B cell (primary cell): ENCODE data around the gene TEX261. TPM values are rescaled to one million over a fixed set of nuclear protein-coding genes. Genes with fewer than 3 reads are reported as not detected.
"Not testable (repeated sequence)": the region's sequence is repeated elsewhere in the genome, so short reads cannot be mapped to it uniquely, and the experiment has no call there.

Source experiments
- ATAC-seq: fragments of 200-7000 bp; cut with Tn5 transposase; one replicate; pipeline ENCODE4 v1.10.0; 2021; ENCODE audit warnings: low read depth, mild to moderate bottlenecking, moderate number of reproducible peaks, moderate library complexity
- CTCF ChIA-PET: fragments of 350-600 bp; sonication (Branson Sonifier 250); formaldehyde crosslinking; loops from one replicate; lab custom pipeline; 2021; ENCODE audit warnings: antibody characterized with exemption, inconsistent platforms; lab: Charles Lee
- POLR2A ChIA-PET: fragments of 350-600 bp; sonication (Branson Sonifier 250); formaldehyde crosslinking; loops from one replicate; lab custom pipeline; 2021; ENCODE audit warnings: antibody characterized with exemption; lab: Charles Lee
- DNase-seq: peaks from one replicate; pipeline ENCODE4 v3.0.0; 2013
- H2AFZ ChIP-seq: 2 replicates; pipeline ENCODE4 v1.6.1; 2012; ENCODE audit warnings: mild to moderate bottlenecking, low read depth, low read length; ENCODE audit not compliant: insufficient read depth, poor library complexity, severe bottlenecking
- H3K27ac ChIP-seq, 2 donors: 1 replicate in 1 of 2; 2 replicates in 1 of 2; pipeline ENCODE4 v1.5.1; 2012 to 2013; ENCODE audit warnings: low read length in 2 of 2, mild to moderate bottlenecking in 2 of 2, moderate library complexity in 1 of 2
- H3K27me3 ChIP-seq, 4 experiments: fragments of 200-600 bp in 1 of 4; sonication (generic) in 1 of 4; replicated peaks in 1 of 4; 1 replicate in 2 of 4; 2 replicates in 2 of 4; pipeline versions ENCODE4 v1.6.1 to v1.7.0; 2013 to 2016; ENCODE audit warnings: low read length in 3 of 4, mild to moderate bottlenecking in 2 of 4, mixed read lengths in 1 of 4, moderate library complexity in 1 of 4; ENCODE audit not compliant: insufficient read depth in 4 of 4, control insufficient read depth in 3 of 4; ENCODE audit errors: control extremely low read depth in 1 of 4
- H3K36me3 ChIP-seq, 2 experiments: replicated peaks in 1 of 2; 1 replicate in 1 of 2; 2 replicates in 1 of 2; pipeline versions ENCODE4 v1.6.1 to v1.7.1; 2013; ENCODE audit warnings: low read length in 1 of 2; ENCODE audit not compliant: insufficient read depth in 2 of 2, control insufficient read depth in 1 of 2; ENCODE audit errors: control extremely low read depth in 1 of 2, extremely low read depth in 1 of 2
- H3K4me1 ChIP-seq, 2 donors: fragments of 200-600 bp in 1 of 2; sonication (generic) in 1 of 2; 1 replicate in 1 of 2; 2 replicates in 1 of 2; pipeline versions ENCODE4 v1.5.1 to v1.6.1; 2013 to 2017; ENCODE audit warnings: low read length in 2 of 2; ENCODE audit not compliant: control insufficient read depth in 2 of 2, insufficient read depth in 2 of 2
- H3K4me2 ChIP-seq: replicated peaks from 2 replicates; pipeline ENCODE3; 2012; ENCODE audit warnings: mild to moderate bottlenecking, low read depth, low read length; ENCODE audit not compliant: poor library complexity, severe bottlenecking
- H3K4me3 ChIP-seq, 5 experiments: fragments of 200-600 bp in 1 of 5; sonication (generic) in 1 of 5; 1 replicate in 3 of 5; 2 replicates in 2 of 5; pipeline versions ENCODE4 v1.5.1 to v1.7.0; 2011 to 2016; ENCODE audit warnings: low read length in 4 of 5, mild to moderate bottlenecking in 4 of 5, low read depth in 2 of 5, control low read depth in 1 of 5, moderate library complexity in 1 of 5; ENCODE audit not compliant: insufficient read depth in 1 of 5; ENCODE audit errors: control extremely low read depth in 1 of 5, extremely low read depth in 1 of 5
- H3K79me2 ChIP-seq: fragments of 200-600 bp; sonication (generic); one replicate; pipeline ENCODE4 v1.6.0; 2016; ENCODE audit warnings: low read length; ENCODE audit not compliant: control insufficient read depth, insufficient read depth
- H3K9ac ChIP-seq: fragments of 200-600 bp; sonication (generic); 2 replicates; pipeline ENCODE4 v1.6.1; 2017; ENCODE audit warnings: mild to moderate bottlenecking, low read length, moderate library complexity
- H3K9me3 ChIP-seq, 3 donors: one replicate each; pipeline versions ENCODE4 v1.6.1 to v1.7.1; 2013; ENCODE audit warnings: low read length in 2 of 3; ENCODE audit not compliant: control insufficient read depth in 2 of 3, insufficient read depth in 1 of 3; ENCODE audit errors: control extremely low read depth in 1 of 3
- H4K20me1 ChIP-seq: 2 replicates; pipeline ENCODE4 v1.6.0; 2012; ENCODE audit warnings: mild to moderate bottlenecking, low read length; ENCODE audit not compliant: insufficient read depth, control insufficient read depth, poor library complexity, severe bottlenecking
- H3K27ac Mint-ChIP-seq: one replicate; pipeline ENCODE4 v1.8.0; 2021; ENCODE audit warnings: mixed read lengths
- H3K27me3 Mint-ChIP-seq: one replicate; pipeline ENCODE4 v1.8.0; 2021; ENCODE audit warnings: mixed read lengths
- H3K4me1 Mint-ChIP-seq: one replicate; pipeline ENCODE4 v1.8.0; 2021; ENCODE audit warnings: mixed read lengths
- H3K4me3 Mint-ChIP-seq: one replicate; pipeline ENCODE4 v1.8.0; 2021; ENCODE audit warnings: mixed read lengths
- H3K9me3 Mint-ChIP-seq: one replicate; pipeline ENCODE4 v1.8.0; 2022; ENCODE audit warnings: mixed read lengths; ENCODE audit not compliant: insufficient read depth
- EZH2 ChIP-seq: IDR thresholded peaks from 2 replicates; pipeline ENCODE4 v1.6.1; 2012; ENCODE audit warnings: borderline replicate concordance, low read depth, mild to moderate bottlenecking, moderate library complexity, low read length; ENCODE audit not compliant: insufficient read depth, poor library complexity, severe bottlenecking
- WGBS: methylation state at CpG from one replicate; pipeline ENCODE4 v1.1.5; 2013; ENCODE audit warnings: missing lambda C conversion rate; ENCODE audit not compliant: insufficient coverage; 5-methylcytosine and 5-hydroxymethylcytosine counted together
- intact Hi-C: fragments of 100-400 bp; cut with micrococcal nuclease; formaldehyde crosslinking; loops from one replicate; pipeline ENCODE4 v1.10.0; 2022
- polyA plus RNA-seq: library from polyadenylated mRNA; depleted of rRNA; stranded (reverse); fragments of >200 nt; gene quantifications from 2 replicates; pipeline ENCODE4 v1.2.3, GENCODE V29; 2012
- total RNA-seq, 2 donors: library from RNA; stranded (reverse); fragments of 120-200 nt in 1 of 2; gene quantifications; 1 replicate in 1 of 2; 2 replicates in 1 of 2; pipeline versions ENCODE4 v1.2.3 to v1.2.4, GENCODE V29; 2013 to 2022
- TF ChIP-seq, protein P1 (sequence below): fragments of 200-600 bp; IDR thresholded peaks from one replicate; pipeline ENCODE4 v1.8.0; 2022; ENCODE audit warnings: antibody characterized with exemption, mild to moderate bottlenecking

Gene TEX261
- total and polyA plus RNA-seq, 2 donors (not counting 1 experiment from before 2014, with no cell fraction given): 29.0 to 56.4 TPM

DNA sequence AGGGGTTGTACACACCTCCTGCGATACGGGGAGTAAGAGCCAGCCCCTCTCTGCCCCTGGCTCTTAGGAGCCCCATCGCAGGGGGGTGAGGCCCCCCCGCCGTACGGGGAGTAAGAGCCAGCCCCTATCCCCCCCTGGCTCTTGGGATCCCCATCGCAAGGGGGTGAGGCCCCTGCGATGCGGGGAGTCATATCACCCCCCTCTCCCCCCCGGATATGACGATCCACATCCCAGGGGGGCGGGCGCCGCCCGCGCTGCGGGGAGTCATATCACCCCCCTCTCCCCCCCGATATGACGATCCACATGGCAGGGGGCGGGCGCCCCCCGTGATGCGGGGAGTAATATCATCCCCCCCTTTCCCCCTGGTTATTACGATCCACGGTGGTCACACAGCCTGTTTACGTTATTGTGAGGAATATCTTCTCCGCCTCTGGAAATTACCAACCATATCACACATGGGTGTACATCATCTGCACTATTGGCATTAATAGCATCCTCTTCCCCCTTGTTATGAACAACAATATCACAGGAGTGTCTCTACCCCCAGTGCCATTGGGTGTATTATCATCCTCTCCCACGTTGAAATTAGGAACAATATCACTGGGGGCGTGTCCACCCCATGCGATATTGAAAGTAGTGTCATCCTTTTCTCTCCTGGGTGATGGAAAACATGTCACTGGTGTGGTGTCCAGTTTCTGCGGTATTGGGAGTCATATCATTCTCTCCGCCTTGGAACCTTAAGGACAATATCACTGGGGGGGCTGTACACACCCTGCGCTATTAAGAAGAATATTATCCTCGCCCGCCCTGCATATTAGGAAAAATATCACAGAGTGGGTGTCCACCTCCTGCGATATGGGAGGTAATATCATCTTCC, 49.1 kb upstream of the TEX261 start:
- Histone ChIP-seq H3K9ac (no peak overlapping the region), H3K4me3 (no peak overlapping the region), H3K4me1 (no peaks in the 10 kb centered on the region), H4K20me1 (no peaks in the 10 kb centered on the region), H3K27ac (no peak overlapping the region), H3K4me2 (no peak overlapping the region), H3K9me3 (no peaks in the 10 kb centered on the region), H3K36me3 (no peaks in the 10 kb centered on the region), H3K27me3 (peaks cover 0 to 7% (median 1%) of the 10 kb centered on the region in 4 experiments), H3K79me2 (no peaks in the 10 kb centered on the region), H2AFZ (no peak overlapping the region)
- no peak for DNase-seq
- TF ChIP-seq, protein P1, sequence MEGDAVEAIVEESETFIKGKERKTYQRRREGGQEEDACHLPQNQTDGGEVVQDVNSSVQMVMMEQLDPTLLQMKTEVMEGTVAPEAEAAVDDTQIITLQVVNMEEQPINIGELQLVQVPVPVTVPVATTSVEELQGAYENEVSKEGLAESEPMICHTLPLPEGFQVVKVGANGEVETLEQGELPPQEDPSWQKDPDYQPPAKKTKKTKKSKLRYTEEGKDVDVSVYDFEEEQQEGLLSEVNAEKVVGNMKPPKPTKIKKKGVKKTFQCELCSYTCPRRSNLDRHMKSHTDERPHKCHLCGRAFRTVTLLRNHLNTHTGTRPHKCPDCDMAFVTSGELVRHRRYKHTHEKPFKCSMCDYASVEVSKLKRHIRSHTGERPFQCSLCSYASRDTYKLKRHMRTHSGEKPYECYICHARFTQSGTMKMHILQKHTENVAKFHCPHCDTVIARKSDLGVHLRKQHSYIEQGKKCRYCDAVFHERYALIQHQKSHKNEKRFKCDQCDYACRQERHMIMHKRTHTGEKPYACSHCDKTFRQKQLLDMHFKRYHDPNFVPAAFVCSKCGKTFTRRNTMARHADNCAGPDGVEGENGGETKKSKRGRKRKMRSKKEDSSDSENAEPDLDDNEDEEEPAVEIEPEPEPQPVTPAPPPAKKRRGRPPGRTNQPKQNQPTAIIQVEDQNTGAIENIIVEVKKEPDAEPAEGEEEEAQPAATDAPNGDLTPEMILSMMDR: no peak
- TF ChIP-seq EZH2: no peak
- H3K9me3 Mint-ChIP-seq: no peaks in the 10 kb centered on the region
- no peak for ATAC-seq
- POLR2A ChIA-PET: no interaction called here
- CTCF ChIA-PET: no interaction called here
- intact Hi-C loops: no loop called here
- peaks cover 17% of the 10 kb centered on the region for H3K27me3 Mint-ChIP-seq
- H3K27ac Mint-ChIP-seq: no peak overlapping the region
- H3K4me1 Mint-ChIP-seq: no peaks in the 10 kb centered on the region
- no peak overlapping the region for H3K4me3 Mint-ChIP-seq
- WGBS: 73% methylated on average over 3 of the region's 36 CpGs

DNA sequence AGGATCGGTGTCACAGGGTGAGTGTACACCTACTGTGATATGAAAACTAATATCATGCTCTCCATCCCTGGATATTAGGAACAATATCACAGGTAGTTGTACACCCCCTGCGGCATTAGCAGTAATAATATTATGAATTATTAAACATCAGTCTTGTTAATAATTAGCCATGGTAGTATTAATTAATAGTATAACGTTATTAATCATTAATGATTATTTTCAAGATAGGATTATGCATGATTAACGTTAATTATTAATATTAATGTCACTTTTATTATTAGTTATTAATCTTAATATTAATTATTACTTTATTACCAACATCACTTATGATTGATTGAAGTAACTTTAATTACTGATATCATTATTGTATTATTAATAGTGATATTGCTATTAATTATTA, 47.6 kb upstream of the TEX261 start:
- TF ChIP-seq, protein P1: no peak
- no peak for TF ChIP-seq EZH2

DNA sequence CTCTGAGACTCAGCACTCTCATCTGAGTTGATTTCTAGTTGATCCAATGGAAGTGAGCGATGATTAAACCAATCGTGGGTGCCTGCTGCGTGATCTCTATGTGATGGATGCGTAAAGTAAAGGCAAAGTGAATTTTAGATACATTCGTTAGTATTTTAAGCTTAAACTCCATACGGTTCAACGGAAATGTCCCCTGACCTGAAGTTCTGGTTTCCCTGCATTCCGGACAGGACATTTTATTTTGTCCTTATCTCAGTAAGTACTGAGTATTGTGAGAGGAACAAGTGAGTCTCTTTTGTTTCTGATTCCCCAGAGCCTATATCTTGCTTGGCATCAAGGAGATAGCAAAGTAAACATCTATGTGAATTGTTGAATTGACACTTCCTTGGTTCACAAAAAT, 41.6 kb upstream of the TEX261 start:
- H3K27me3 Mint-ChIP-seq: peaks cover 24% of the 10 kb centered on the region
- intact Hi-C loops: not testable (repeated sequence)
- WGBS: 100% methylated on average over 1 of the region's 8 CpGs

More for the DNA sequence above, 47.6 kb upstream of the TEX261 start:
- no peak overlapping the region for H3K4me2 ChIP-seq
- WGBS: no CpG with 5 or more reads among the region's 4 CpGs
- CTCF ChIA-PET: no interaction called here
- H3K4me3 ChIP-seq: no peak overlapping the region
- H3K36me3 ChIP-seq: no peaks in the 10 kb centered on the region
- H3K9ac ChIP-seq: no peak overlapping the region
- Mint-ChIP-seq H3K4me1 (no peaks in the 10 kb centered on the region), H3K27me3 (peaks cover 17% of the 10 kb centered on the region), H3K4me3 (no peak overlapping the region), H3K27ac (no peak overlapping the region), H3K9me3 (no peaks in the 10 kb centered on the region)
- H4K20me1 ChIP-seq: no peaks in the 10 kb centered on the region
- no peak for ATAC-seq
- peaks cover 0 to 7% (median 1%) of the 10 kb centered on the region in 4 experiments for H3K27me3 ChIP-seq
- H2AFZ ChIP-seq: no peak overlapping the region
- POLR2A ChIA-PET: no interaction called here
- no peaks in the 10 kb centered on the region for H3K9me3 ChIP-seq
- no peaks in the 10 kb centered on the region for H3K79me2 ChIP-seq
- intact Hi-C loops: no loop called here
- H3K27ac ChIP-seq: no peak overlapping the region
- DNase-seq: no peak
- no peaks in the 10 kb centered on the region for H3K4me1 ChIP-seq

More for the DNA sequence above, 41.6 kb upstream of the TEX261 start:
- H3K27me3 ChIP-seq, H3K4me2 ChIP-seq, H3K9me3 ChIP-seq, H3K27ac ChIP-seq, H3K4me3 ChIP-seq, H3K9me3 Mint-ChIP-seq, H3K36me3 ChIP-seq, DNase-seq, H3K9ac ChIP-seq, H2AFZ ChIP-seq, CTCF ChIA-PET, H3K79me2 ChIP-seq, H3K4me1 Mint-ChIP-seq, H3K4me3 Mint-ChIP-seq, POLR2A ChIA-PET, H3K4me1 ChIP-seq, H4K20me1 ChIP-seq, ATAC-seq, H3K27ac Mint-ChIP-seq: not testable (repeated sequence)
